Neural progenitor cell (in vitro differentiated cells): ENCODE results near the gene COG3. TPM values are rescaled to one million over a fixed set of nuclear protein-coding genes. Genes with fewer than 3 reads are reported as not detected.

ENCODE experiments used
- DNase-seq: peaks from one replicate; pipeline ENCODE4 v3.0.0-alpha.2; 2016; ENCODE audit warnings: low spot score
- H2AFZ ChIP-seq: fragments of 200-600 bp; sonication (generic); replicated peaks from 2 replicates; pipeline ENCODE4 v1.6.1; 2016; ENCODE audit warnings: antibody characterized with exemption
- H3F3A ChIP-seq: fragments of 200-600 bp; sonication (generic); 2 replicates; pipeline ENCODE4 v1.6.1; 2016; ENCODE audit warnings: antibody characterized with exemption, low read depth
- H3K27ac ChIP-seq: fragments of 200-600 bp; sonication (generic); 2 replicates; pipeline ENCODE4 v1.5.1; 2016; ENCODE audit warnings: mild to moderate bottlenecking
- H3K27me3 ChIP-seq: fragments of 200-600 bp; sonication (generic); 2 replicates; pipeline ENCODE4 v1.6.1; 2016; ENCODE audit warnings: mild to moderate bottlenecking, moderate library complexity
- H3K36me3 ChIP-seq: fragments of 200-600 bp; sonication (generic); 2 replicates; pipeline ENCODE4 v1.5.1; 2016
- H3K4me1 ChIP-seq: fragments of 200-600 bp; sonication (generic); 2 replicates; pipeline ENCODE4 v1.6.1; 2016; ENCODE audit warnings: mixed run types
- H3K4me2 ChIP-seq: fragments of 200-600 bp; sonication (generic); 2 replicates; pipeline ENCODE4 v1.6.1; 2016
- H3K4me3 ChIP-seq: fragments of 200-600 bp; sonication (generic); 2 replicates; pipeline ENCODE4 v1.5.1; 2016
- H3K79me2 ChIP-seq: fragments of 200-600 bp; sonication (generic); 2 replicates; pipeline ENCODE4 v1.6.1; 2016; ENCODE audit warnings: low read depth
- H3K9ac ChIP-seq: fragments of 200-600 bp; sonication (generic); 2 replicates; pipeline ENCODE4 v1.6.1; 2016
- H3K9me3 ChIP-seq: fragments of 200-600 bp; sonication (generic); 2 replicates; pipeline ENCODE4 v1.5.1; 2016; ENCODE audit warnings: low read depth
- H4K20me1 ChIP-seq: fragments of 200-600 bp; sonication (generic); 2 replicates; pipeline ENCODE4 v1.6.1; 2016; ENCODE audit warnings: low read depth
- H3K27ac Mint-ChIP-seq: 3 replicates; pipeline ENCODE4 v1.8.0; 2021; ENCODE audit warnings: mixed read lengths
- H3K27me3 Mint-ChIP-seq: 2 replicates; pipeline ENCODE4 v1.8.0; 2022; ENCODE audit warnings: low read depth, mild to moderate bottlenecking, inconsistent platforms, moderate library complexity, mixed read lengths; ENCODE audit not compliant: insufficient read depth
- H3K36me3 Mint-ChIP-seq: 3 replicates; pipeline ENCODE4 v1.8.0; 2021; ENCODE audit warnings: mixed read lengths
- H3K4me1 Mint-ChIP-seq: 3 replicates; pipeline ENCODE4 v1.8.0; 2021; ENCODE audit warnings: mixed read lengths
- H3K4me3 Mint-ChIP-seq: 3 replicates; pipeline ENCODE4 v1.8.0; 2021; ENCODE audit warnings: mild to moderate bottlenecking, moderate library complexity, mixed read lengths
- H3K9me3 Mint-ChIP-seq: 3 replicates; pipeline ENCODE4 v1.8.0; 2020; ENCODE audit warnings: mixed read lengths
- EZH2 ChIP-seq: fragments of 200-600 bp; sonication (generic); IDR thresholded peaks from 2 replicates; pipeline ENCODE4 v1.6.1; 2017; ENCODE audit warnings: antibody characterized with exemption, mild to moderate bottlenecking, moderate library complexity
- EZH2phosphoT487 ChIP-seq: fragments of 200-600 bp; sonication (generic); IDR thresholded peaks from 2 replicates; pipeline ENCODE4 v1.6.1; 2017; ENCODE audit warnings: antibody characterized with exemption
- total RNA-seq: library from RNA; depleted of rRNA; stranded (reverse); fragments of >200 nt; gene quantifications from 2 replicates; pipeline ENCODE4 v1.2.3, GENCODE V29; 2015; ENCODE audit warnings: low replicate concordance
- TF ChIP-seq, protein P1 (sequence below): fragments of 200-600 bp; sonication (generic); IDR thresholded peaks from 2 replicates; pipeline ENCODE4 v1.5.1; 2017; ENCODE audit warnings: antibody characterized with exemption, mild to moderate bottlenecking

The COG3 gene
- total RNA-seq, 1 donor from 2014 or later = 36.0 TPM

DNA sequence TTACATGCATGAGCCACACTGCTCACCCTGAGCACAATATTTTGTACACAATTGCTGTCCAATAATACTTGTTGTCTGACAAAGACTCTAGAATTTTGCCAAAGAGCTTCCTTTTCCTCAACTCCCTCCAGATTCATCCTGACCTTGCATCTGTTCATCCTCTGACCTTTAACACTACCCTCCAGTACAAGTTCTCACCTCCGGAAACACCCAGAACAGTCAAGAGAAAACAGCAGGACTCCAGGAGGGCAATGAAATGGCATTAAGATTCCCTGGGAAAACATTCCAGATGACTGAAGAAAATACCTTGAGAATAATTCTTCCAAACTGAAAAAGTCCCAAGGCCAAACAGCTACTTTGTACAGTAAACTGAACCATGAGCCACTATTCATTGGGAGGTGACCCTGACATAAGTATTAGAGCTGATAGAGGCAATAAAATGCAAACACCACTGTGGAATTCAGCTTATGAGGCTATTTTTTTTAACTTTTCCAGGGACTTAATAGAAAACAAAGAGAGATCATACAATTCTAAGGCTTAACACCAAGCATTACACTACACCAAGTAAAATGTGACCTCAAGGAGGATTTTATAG, 15.7 kb upstream of the COG3 start:
- H3K9me3 Mint-ChIP-seq = no peaks in the 10 kb centered on the region
- H3K36me3 ChIP-seq = no peaks in the 10 kb centered on the region
- H3K4me1 Mint-ChIP-seq = peaks cover 2% of the 10 kb centered on the region
- H3K4me1 ChIP-seq = no peaks in the 10 kb centered on the region
- H4K20me1 ChIP-seq = no peaks in the 10 kb centered on the region
- H3K9ac ChIP-seq = no peak overlapping the region
- no peak overlapping the region for H3K27ac Mint-ChIP-seq
- H3K4me3 ChIP-seq = no peak overlapping the region
- no peak overlapping the region for H2AFZ ChIP-seq
- peaks cover 3% of the 10 kb centered on the region for H3K27me3 Mint-ChIP-seq
- no peaks in the 10 kb centered on the region for H3K27me3 ChIP-seq
- H3K9me3 ChIP-seq = no peaks in the 10 kb centered on the region
- no peak overlapping the region for H3K4me3 Mint-ChIP-seq
- no peak for DNase-seq
- H3F3A ChIP-seq = no peaks in the 10 kb centered on the region
- no peak overlapping the region for H3K27ac ChIP-seq
- TF ChIP-seq EZH2phosphoT487 = no peak
- no peak for TF ChIP-seq EZH2
- TF ChIP-seq, protein P1, sequence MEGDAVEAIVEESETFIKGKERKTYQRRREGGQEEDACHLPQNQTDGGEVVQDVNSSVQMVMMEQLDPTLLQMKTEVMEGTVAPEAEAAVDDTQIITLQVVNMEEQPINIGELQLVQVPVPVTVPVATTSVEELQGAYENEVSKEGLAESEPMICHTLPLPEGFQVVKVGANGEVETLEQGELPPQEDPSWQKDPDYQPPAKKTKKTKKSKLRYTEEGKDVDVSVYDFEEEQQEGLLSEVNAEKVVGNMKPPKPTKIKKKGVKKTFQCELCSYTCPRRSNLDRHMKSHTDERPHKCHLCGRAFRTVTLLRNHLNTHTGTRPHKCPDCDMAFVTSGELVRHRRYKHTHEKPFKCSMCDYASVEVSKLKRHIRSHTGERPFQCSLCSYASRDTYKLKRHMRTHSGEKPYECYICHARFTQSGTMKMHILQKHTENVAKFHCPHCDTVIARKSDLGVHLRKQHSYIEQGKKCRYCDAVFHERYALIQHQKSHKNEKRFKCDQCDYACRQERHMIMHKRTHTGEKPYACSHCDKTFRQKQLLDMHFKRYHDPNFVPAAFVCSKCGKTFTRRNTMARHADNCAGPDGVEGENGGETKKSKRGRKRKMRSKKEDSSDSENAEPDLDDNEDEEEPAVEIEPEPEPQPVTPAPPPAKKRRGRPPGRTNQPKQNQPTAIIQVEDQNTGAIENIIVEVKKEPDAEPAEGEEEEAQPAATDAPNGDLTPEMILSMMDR = no peak
- no peaks in the 10 kb centered on the region for H3K36me3 Mint-ChIP-seq
- H3K4me2 ChIP-seq = no peak overlapping the region
- H3K79me2 ChIP-seq = no peaks in the 10 kb centered on the region

DNA sequence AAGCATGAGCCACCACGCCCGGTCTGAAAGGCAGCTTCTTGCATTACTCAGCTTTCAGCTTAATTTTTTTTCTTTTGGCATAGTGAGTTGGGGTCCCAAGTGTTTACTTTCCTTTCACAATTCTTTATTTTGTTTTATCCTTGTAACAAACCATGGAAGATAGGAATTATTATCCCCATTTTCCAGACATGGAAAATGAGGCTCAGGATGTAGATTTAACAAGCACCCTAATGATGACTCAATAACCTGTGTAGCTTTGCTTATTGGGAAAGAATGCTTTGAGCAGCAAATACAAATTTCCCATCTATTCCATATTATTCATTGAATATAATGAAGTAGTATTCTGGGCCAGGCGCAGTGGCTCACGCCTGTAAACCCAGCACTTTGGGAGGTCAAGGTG, 13.5 kb upstream of the COG3 start:
- Mint-ChIP-seq H3K9me3 (no peaks in the 10 kb centered on the region), H3K27ac (no peak overlapping the region), H3K36me3 (no peaks in the 10 kb centered on the region), H3K4me3 (no peak overlapping the region), H3K4me1 (peaks cover 2% of the 10 kb centered on the region), H3K27me3 (peaks cover 3% of the 10 kb centered on the region)
- no peaks in the 10 kb centered on the region for H3K4me1 ChIP-seq
- no peaks in the 10 kb centered on the region for H3K79me2 ChIP-seq
- TF ChIP-seq EZH2phosphoT487 (no peak), EZH2 (no peak)
- TF ChIP-seq, protein P1 = no peak
- H3F3A ChIP-seq = no peaks in the 10 kb centered on the region
- no peaks in the 10 kb centered on the region for H3K9me3 ChIP-seq
- no peak overlapping the region for H3K9ac ChIP-seq
- no peak overlapping the region for H3K4me3 ChIP-seq
- DNase-seq = no peak
- H3K36me3 ChIP-seq = no peaks in the 10 kb centered on the region
- H4K20me1 ChIP-seq = no peaks in the 10 kb centered on the region
- H3K27me3 ChIP-seq = no peaks in the 10 kb centered on the region
- no peak overlapping the region for H3K27ac ChIP-seq
- no peak overlapping the region for H2AFZ ChIP-seq
- no peak overlapping the region for H3K4me2 ChIP-seq

DNA sequence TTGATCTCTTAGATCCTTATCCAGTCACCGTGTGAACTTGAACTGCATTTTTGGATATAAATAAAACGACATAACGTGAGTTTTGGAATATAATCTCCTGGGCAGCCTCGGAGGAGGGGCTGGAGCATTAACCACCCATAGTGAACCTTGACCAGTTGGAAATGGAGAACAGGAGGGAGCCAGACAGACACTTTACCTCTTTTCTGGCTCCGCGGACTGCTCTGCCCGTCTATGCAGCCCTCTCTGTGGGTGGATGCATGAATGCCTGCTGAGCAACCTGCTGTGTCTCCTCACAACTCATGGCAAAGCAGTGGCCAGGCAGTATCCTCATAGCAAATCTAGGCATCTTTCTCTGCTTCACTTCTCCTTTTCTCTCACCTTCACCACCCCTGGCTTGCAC, 10.5 kb upstream of the COG3 start:
- no peaks in the 10 kb centered on the region for H3K79me2 ChIP-seq
- Mint-ChIP-seq H3K36me3 (no peaks in the 10 kb centered on the region), H3K4me1 (no peaks in the 10 kb centered on the region), H3K27me3 (no peaks in the 10 kb centered on the region), H3K27ac (no peak overlapping the region), H3K9me3 (peaks cover 2% of the 10 kb centered on the region), H3K4me3 (no peak overlapping the region)
- TF ChIP-seq, protein P1 = no peak
- TF ChIP-seq EZH2phosphoT487 = no peak
- TF ChIP-seq EZH2 = no peak
- no peaks in the 10 kb centered on the region for H4K20me1 ChIP-seq
- H3K9ac ChIP-seq = no peak overlapping the region
- no peaks in the 10 kb centered on the region for H3K9me3 ChIP-seq
- no peak overlapping the region for H3K4me3 ChIP-seq
- no peak overlapping the region for H2AFZ ChIP-seq
- H3K4me2 ChIP-seq = no peak overlapping the region
- H3K27me3 ChIP-seq = no peaks in the 10 kb centered on the region
- no peak overlapping the region for H3K27ac ChIP-seq
- DNase-seq = no peak
- H3F3A ChIP-seq = no peaks in the 10 kb centered on the region
- no peaks in the 10 kb centered on the region for H3K4me1 ChIP-seq
- H3K36me3 ChIP-seq = no peaks in the 10 kb centered on the region
